NCI-H128 (cell line): ENCODE data around the gene SELENOT.

Source experiments
- DNase-seq: peaks from one replicate; lab custom pipeline; 2025; ENCODE audit not compliant: unreplicated experiment; lab: John Stamatoyannopoulos, UW

Gene SELENOT

DNA sequence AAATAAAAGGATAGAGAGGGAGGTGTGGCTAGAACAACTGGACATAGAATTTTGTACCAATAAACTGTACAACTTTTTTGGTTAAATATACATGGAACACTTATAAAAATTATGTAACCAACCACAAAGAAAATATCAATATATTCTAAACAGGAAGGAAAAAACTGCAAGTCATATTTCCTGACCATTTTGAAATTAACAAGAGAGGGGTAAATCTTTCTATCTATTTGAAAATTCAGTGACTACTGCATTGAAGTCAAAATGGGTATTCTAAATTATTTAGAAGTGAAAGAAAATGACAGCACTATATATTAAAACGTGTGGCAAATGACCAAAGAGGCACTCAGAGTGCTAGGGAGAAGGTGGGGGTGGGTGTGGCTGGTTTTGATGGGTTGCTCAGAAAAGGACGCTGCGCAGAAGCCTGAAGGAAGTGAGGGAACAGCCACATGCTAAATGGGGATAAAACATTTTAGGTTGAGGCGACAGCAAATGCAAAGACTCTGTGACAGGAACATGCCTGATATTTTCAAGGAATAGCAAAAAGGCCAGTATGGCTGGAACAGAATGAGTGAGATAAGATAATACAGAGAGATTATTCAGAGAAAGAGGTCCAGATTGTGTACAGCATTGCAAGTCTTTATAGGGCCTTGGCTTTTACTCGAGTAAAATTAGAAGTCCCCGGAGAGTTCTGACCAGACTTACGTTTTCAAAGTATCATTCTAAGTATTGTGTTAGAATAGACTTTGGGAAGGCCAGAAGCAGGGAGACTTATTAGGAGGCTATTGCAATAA, 59.5 kb downstream of the SELENOT start:
- DNase-seq: no peak

DNA sequence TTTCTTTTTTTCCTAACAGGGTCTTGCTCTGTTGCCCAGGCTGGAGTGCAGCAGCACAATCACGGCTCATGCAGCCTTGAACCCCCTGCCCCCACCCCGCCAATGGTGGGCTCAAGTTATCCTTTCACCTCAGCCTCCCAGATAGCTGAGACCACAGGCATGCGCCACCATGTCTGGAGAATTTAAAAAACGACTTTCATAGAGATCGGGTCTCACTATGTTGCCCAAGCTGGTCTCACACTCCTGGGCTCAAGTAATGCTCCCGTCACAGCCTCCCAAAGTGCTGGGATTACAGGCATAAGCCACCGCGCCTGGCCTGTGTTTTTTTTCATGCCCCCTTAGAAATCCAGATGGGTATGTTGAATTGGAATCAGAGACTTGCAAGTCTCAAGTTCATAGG, 60.3 kb downstream of the SELENOT start:
- no peak for DNase-seq

DNA sequence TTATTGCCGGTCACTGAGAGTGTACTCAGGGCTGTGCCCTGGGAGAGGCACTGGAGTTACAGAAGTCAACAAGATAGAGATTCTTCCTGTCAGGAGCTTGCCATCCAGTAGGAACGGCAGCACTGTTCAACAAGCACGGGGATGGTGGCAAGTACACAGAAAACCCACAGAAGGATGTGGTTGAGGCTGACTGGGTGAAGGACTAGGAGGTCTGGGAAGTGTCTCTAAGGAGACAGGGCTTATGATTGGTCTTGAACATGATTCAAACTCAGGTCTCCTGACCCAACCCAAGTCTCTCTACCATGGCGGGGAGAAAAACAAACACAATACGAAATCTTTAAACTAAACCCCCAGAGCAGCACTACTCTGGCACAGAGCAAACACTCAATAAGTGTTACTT, 63.0 kb downstream of the SELENOT start:
- no peak for DNase-seq

DNA sequence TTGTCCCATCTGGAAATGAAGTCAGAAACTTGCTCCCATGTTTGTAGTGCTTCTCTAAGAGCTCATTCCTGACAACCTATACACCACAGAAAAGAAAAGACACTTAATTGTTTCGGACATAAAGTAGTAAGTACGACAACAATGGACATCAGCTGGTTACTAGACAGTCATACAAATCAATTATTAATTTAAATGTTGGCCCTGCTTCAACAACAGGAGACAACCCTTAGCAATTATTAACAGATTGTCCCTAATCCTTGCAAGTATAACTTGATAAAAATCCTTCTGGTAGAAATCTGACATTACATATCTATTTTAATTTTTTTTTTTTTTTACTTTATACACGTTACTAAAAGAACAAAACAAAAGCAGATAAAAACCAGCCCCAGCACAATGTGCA, 70.8 kb downstream of the SELENOT start:
- no peak for DNase-seq

DNA sequence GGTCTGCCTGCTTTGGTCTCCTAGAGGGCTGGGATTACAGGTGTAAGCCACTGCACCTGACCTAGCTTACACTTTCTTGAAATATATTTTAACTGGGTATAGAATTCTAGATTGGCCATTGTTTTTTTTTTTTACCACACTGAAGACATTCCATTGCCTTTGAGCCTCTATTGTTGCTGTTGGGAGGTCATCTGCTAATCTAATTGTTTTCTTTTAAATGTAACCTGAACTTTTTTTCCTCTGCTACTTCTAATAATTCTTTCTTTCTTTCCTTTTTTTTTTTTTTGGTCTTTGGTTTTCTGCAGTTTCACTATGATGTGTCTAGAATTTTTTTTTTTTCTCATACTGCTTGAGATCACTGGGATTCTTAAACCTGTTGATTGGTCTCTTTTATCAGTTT, 72.5 kb downstream of the SELENOT start:
- DNase-seq: no peak
